Stimulated activated CD4-positive, alpha-beta T cell treated with anti-CD3 and anti-CD28 coated beads, Interleukin-12 subunit alpha, Interleukin-12 subunit beta, amount 100 ng/mL, for 48 hours (primary cell): ENCODE data around the gene SMO.
"Not testable (repeated sequence)": the region's sequence is repeated elsewhere in the genome, so short reads cannot be mapped to it uniquely, and the experiment has no call there.

Experiments
- DNase-seq, 3 donors: peaks; one replicate each; pipeline ENCODE4 v3.0.0-alpha.2; 2020; ENCODE audit warnings: low read depth in 2 of 3, low spot score in 1 of 3

SMO gene

DNA sequence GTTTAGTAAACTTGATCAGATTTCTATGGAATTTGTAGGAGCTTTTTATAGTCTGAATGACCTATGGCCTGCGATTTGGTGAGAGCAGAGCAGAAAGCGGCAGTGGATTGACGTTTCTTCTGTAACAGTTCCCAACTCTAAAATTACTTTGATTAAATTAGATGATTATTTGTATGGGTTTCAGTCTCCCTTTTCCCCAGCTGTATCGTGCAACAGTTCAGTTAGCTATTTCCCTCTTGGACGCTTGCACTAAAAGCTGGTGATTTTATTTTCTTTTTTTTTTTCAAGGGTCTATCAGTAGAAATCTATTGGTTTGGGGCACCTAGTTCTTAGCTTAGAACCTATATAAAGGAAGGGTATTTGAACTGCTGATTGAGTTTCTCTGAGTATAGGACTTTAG is 43.2 kb downstream of the SMO start:
- no peak for DNase-seq

DNA sequence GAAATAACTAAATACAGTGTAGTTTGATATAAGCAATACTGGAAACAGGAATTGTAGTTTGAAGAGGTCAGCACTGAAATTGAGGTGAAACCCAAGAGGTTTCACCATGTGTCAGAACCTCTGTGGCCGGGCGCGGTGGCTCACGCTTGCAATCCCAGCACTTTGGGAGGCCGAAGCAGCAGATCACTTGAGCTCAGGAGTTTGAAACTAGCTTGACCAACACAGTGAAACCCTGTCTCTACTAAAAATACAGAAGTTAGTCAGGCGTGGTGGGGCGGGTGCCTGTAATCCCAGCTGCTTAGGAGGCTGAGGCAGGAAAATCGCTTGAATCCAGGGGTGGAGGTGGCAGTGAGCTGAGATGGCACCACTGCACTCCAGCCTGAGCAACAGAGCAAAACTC is 50.1 kb downstream of the SMO start:
- DNase-seq = no peak

DNA sequence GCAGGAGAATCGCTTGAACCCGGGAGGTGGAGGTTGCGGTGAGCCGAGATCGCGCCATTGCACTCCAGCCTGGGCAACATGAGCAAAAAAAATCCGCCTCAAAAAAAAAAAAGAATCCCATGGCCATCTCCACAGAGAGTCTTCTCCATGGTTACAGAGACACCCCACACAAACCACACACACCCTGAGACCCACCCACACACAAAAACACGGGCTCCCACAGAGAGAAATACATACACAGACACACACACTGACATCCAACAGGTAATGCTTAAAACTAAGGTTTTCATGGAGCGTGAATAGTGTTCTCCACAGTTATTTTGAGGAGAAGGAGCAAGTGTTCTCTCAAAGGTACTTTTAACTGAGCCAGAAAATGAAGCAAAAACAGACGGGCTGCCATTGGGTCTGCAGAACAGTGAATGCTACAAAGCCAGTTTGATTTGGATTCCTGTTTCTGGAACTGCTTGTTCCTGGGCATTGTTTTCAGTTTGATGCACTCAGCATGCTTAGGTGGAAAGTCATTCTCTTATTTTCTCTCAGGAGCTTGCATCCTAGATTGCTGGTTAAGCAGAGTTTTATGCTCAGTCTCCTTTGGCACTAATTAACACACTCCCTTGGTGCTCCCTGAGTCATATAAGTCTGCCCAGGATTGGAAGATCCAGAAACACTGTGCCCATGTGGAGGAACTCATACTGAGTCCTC is 51.8 kb downstream of the SMO start:
- DNase-seq = no peak

DNA sequence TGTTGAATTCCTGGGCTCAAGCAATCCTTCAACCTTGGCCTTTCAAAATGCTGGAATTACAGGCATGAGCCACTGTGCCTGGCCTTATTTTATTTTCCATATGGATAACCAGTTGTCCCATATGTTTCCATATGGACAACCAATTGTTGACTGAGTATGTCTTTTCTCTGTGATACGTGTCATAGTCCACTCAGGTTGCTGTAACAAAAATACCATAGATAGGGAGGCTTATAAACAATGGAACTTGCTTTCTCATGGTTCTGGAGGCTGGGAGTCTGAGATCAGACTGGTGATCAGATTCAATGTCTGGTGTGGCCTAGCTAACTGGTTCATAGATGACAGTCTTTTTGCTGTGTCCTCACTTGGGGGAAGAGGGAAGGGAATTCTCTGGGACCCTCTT is 55.8 kb downstream of the SMO start:
- DNase-seq = no peak

DNA sequence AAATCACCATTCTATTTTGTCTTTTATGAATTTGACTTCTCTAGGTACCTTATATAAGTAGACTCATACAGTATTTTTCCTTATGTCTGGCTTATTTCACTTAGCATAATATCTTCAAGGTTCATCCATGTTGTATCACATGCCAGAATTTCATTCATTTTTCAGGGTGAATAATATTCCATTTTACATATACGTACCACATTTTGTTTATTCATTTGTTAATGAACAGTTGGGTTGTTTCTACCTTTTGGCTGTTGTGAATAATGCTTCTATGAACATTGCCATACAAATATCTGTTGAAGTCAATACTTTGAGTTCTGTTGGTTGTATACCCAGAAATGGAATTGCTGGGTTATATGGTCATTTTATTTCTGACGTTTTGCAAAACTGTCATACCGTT is 57.1 kb downstream of the SMO start:
- no peak for DNase-seq

DNA sequence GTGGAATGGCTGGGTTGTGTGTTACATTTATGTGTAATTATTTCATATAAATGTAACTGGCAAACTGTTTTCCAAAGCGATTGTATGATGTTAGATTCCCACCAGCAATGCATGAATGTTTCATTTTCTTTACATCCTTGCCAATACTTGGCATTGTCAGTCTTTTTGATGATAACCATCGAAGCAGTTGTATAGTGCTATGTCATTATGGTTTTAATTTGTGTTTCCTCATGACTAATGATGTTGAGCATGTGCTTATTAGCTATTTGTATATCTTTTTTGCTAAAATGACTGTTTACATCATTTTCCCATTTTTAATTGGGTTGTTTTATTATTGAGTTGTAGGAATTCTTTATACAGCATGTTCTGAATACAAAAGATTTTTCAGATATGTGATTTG is 58.7 kb downstream of the SMO start:
- DNase-seq = no peak

DNA sequence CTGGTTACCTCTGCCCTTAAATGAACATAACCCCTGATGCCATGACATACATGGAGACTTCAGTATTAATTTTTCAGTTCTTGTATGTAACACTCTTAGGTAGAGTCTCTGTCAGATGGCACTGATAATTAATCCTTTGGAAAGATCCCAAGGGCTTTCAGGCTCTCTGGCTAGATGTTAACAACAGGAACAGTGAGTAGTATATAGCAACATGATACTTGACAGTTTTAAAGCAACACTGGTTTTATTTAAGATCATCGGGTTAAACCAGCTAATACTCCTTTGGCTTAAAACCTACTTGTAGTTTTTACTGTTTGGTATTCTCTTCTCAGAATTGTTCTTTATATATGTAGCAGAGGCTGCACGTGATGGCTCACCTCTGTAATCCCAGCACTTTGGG is 63.7 kb downstream of the SMO start:
- DNase-seq = no peak

DNA sequence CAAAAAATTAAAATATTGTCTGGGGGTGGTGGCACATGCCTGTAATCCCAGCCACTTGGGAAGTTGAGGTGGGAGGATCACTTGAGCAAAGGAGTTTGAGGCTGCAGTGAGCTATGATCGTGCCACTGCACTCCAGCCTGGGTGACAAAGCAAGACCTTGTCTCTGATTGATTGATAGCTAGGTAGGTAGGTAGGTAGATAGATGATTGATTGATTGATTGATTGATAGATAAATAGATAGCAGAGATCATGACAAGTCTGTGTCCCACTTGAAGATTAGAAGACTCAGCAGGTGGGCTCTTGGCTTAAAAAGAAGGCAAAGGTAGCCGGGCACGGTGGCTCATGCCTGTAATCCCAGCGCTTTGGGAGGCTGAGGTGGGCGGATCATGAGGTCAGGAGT is 64.2 kb downstream of the SMO start:
- not testable (repeated sequence) for DNase-seq

DNA sequence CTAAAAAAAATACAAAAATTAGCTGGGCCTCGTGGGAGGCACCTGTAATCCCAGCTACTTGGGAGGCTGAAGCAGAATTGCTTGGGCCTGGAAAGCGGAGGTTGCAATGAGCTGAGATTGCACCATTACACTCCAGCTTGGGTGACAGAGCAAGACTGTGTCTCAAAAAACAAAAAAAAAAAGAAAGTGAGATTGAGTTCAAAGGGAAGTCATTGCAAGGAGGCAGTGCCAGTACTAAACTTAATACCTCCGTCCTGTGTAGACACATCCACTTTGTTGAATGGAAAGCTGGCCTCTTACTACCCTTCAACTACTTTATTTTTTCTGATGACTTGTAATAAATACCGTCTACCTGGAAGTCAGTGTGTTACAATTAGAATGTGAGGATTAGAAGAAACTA is 67.4 kb downstream of the SMO start:
- DNase-seq = no peak

DNA sequence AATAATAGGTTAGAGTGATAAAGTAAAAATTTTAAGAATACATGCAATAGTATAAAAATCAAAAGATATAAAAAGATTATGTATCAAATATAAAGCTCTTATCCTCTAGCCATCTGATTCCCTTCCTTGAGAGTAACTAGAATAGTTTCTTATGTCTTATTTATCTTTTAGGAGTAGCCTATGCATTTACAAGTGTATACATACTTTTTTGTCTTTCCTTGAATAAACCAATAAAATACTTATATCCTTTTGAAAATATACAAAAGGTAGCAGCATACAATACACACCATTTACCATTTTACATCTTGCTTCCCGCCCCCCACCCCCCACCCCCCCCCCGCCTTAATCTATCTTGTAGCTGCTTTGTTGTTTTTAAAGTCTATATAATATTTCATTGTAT is 67.8 kb downstream of the SMO start:
- no peak for DNase-seq

DNA sequence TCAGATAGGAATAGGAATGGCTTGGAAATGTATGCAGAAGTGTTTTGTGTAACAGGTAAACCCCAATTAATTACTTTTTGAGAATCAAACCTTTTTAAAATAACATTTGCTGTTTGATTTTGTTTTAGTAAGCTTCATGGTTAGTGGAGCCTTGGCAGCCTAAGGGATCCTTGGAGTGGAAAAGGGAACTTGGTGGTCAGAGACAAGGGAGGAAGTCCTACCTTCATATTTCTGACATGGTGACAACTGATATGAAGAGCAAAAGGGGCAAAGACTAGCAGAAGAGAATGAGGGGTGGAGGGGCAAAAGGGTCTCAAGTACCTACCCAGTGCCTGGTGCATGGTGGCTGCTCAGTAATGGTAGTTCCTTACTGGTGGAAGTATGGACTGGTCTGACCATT is 68.7 kb downstream of the SMO start:
- DNase-seq = no peak

DNA sequence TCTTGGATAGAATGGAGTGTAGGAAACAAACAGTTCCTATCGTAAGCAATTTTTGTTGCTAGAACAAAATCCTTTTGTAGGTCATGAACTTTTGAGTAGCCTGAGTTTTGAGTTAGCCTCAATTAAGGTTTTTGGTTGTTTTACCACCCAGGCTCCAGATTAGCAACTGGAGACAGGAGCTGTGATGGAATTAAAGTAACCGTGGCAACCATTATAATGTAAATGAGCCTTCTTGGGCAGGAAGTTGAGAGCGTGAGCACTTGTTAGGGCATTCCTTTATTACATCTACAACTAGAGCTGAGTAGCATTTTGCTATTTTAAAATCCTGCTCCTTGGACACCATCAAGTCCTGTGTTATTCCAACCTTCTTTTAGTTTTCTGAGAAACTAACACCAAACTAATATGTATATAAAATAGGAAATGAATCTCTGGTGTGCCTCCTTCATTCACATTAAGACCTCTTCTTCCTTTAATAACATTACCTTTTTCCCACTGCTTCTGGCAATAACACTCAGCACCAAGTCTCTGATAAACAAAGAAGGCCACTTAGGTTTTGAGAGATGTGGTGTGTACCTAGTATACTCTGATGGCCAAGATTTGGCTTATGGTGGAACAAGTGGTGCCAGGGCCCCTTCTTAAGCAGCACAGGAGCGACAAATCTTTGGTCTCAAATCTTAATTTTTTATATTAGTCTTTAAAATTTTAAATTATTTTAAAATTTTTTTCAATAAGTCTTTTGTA is 70.4 kb downstream of the SMO start:
- no peak for DNase-seq

DNA sequence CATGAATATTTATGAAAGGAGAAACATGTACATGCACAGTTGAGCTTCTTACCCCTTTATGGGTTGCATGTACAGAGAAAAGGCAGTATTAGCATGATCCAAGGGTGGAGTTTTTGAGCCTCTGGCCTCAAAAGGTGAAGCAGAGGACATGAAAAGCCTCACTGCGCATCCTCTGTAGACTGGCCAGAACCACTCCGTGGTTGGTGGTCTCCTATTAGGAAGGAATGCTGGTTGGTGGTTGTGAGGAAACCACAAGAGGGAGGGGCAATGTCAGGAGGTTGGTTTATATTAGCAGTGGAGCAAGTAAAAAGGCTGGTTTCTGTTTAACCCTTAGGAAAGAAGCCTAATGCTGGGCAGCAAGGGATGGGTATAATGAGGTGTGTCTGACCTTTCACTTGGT is 73.9 kb downstream of the SMO start:
- DNase-seq = no peak
